Measurements from ENCODE around the gene LAS1L. TPM values are rescaled to one million over a fixed set of nuclear protein-coding genes. Genes with fewer than 3 reads are reported as not detected.
"Not testable (repeated sequence)": the region's sequence is repeated elsewhere in the genome, so short reads cannot be mapped to it uniquely, and the experiment has no call there.

The LAS1L gene
- 17.3 and 19.0 TPM in 2 replicates for total RNA-seq
- 24.1 TPM for polyA plus RNA-seq (2012)

- peak; percentile 95 for DNase-seq (ENCODE audit: low read depth)
Observed at GRCh38 chrX:65534450-65535292, at the start of gene LAS1L. TSS of gene LAS1L (minus strand) at chrX:65534787. CDS start at chrX:65534715, 72 bp downstream.

- no peak for DNase-seq (ENCODE audit: low read depth)
Observed at GRCh38 chrX:65582450-65583082, 48.0 kb upstream of the LAS1L start.

- DNase-seq (ENCODE audit: low read depth), result peak; percentile 75
Observed at GRCh38 chrX:65581661-65582339, 47.2 kb upstream of the LAS1L start.

GRCh38 chrX:65578346-65578745 lies 43.8 kb upstream of the LAS1L start:
- no peak for DNase-seq (ENCODE audit: low read depth)

GRCh38 chrX:65576160-65576559 lies 41.6 kb upstream of the LAS1L start:
- no peak for DNase-seq (ENCODE audit: low read depth)

- no peak for DNase-seq (ENCODE audit: low read depth)
Observed at GRCh38 chrX:65575022-65575421, 40.4 kb upstream of the LAS1L start.

- no peak for DNase-seq (ENCODE audit: low read depth)
Observed at GRCh38 chrX:65574356-65574755, 39.8 kb upstream of the LAS1L start.

GRCh38 chrX:65572971-65573370 lies 38.4 kb upstream of the LAS1L start:
- DNase-seq (ENCODE audit: low read depth), result no peak

- DNase-seq (ENCODE audit: low read depth), result not testable (repeated sequence)
Observed at GRCh38 chrX:65562850-65563249, 28.3 kb upstream of the LAS1L start.

- no peak for DNase-seq (ENCODE audit: low read depth)
Observed at GRCh38 chrX:65551489-65552339, 17.1 kb upstream of the LAS1L start.

- no peak for DNase-seq (ENCODE audit: low read depth)
Observed at GRCh38 chrX:65551086-65551485, 16.5 kb upstream of the LAS1L start.

- no peak for DNase-seq (ENCODE audit: low read depth)
Observed at GRCh38 chrX:65545456-65545855, 10.9 kb upstream of the LAS1L start.

- DNase-seq (ENCODE audit: low read depth), result peak; percentile 36
Observed at GRCh38 chrX:65537229-65537628, 2.6 kb upstream of the LAS1L start.

- peak; percentile 71 for DNase-seq (ENCODE audit: low read depth)
Observed at GRCh38 chrX:65536291-65536690, 1.7 kb upstream of the LAS1L start.

GRCh38 chrX:65532016-65532415 lies 2.6 kb downstream of the LAS1L start:
- DNase-seq (ENCODE audit: low read depth), result peak; percentile 1

GRCh38 chrX:65528705-65529340 lies 5.8 kb downstream of the LAS1L start:
- DNase-seq (ENCODE audit: low read depth), result peak; percentile 34

GRCh38 chrX:65528293-65528692 lies 6.3 kb downstream of the LAS1L start:
- DNase-seq (ENCODE audit: low read depth), result no peak

GRCh38 chrX:65524139-65524538 lies 10.4 kb downstream of the LAS1L start:
- DNase-seq (ENCODE audit: low read depth), result no peak

GRCh38 chrX:65522739-65523372 lies 11.7 kb downstream of the LAS1L start:
- DNase-seq (ENCODE audit: low read depth), result no peak

- DNase-seq (ENCODE audit: low read depth), result not testable (repeated sequence)
Observed at GRCh38 chrX:65519530-65519929, 15.1 kb downstream of the LAS1L start.
